Measurements from ENCODE around the gene WIF1.

WIF1 gene

GRCh38 chr12:65106948-65107347 is 14.2 kb downstream of the WIF1 start:
- Histone ChIP-seq H3K9ac (ENCODE audit: low read length) (no peak overlapping the region), H3K27ac (ENCODE audit: low read depth, low read length) (no peak overlapping the region), H3K27me3 (ENCODE audit: control insufficient read depth, insufficient read depth, low read length) (no peaks in the 10 kb centered on the region)

GRCh38 chr12:65100140-65100539 is 21.0 kb downstream of the WIF1 start:
- no peak overlapping the region for H3K9ac ChIP-seq (ENCODE audit: low read length)
- H3K4me1 ChIP-seq (ENCODE audit: control insufficient read depth, insufficient read depth, low read length) = no peaks in the 10 kb centered on the region
- no peak overlapping the region for H3K27ac ChIP-seq (ENCODE audit: low read depth, low read length)
- no peaks in the 10 kb centered on the region for H3K27me3 ChIP-seq (ENCODE audit: control insufficient read depth, insufficient read depth, low read length)
- H3K4me3 ChIP-seq (ENCODE audit: low read length) = no peak overlapping the region
- no peaks in the 10 kb centered on the region for H3K36me3 ChIP-seq (ENCODE audit: control insufficient read depth, insufficient read depth, low read length)

More at GRCh38 chr12:65106948-65107347, 14.2 kb downstream of the WIF1 start:
- no peaks in the 10 kb centered on the region for H3K36me3 ChIP-seq (ENCODE audit: control insufficient read depth, insufficient read depth, low read length)
- H3K4me3 ChIP-seq (ENCODE audit: low read length) = no peak overlapping the region
- no peaks in the 10 kb centered on the region for H3K4me1 ChIP-seq (ENCODE audit: control insufficient read depth, insufficient read depth, low read length)

- Histone ChIP-seq H3K36me3 (ENCODE audit: control insufficient read depth, insufficient read depth, low read length) (no peaks in the 10 kb centered on the region), H3K4me1 (ENCODE audit: control insufficient read depth, insufficient read depth, low read length) (no peaks in the 10 kb centered on the region), H3K9ac (ENCODE audit: low read length) (no peak overlapping the region), H3K4me3 (ENCODE audit: low read length) (no peak overlapping the region), H3K27me3 (ENCODE audit: control insufficient read depth, insufficient read depth, low read length) (no peaks in the 10 kb centered on the region), H3K27ac (ENCODE audit: low read depth, low read length) (no peak overlapping the region)
Observed at GRCh38 chr12:65099182-65099581, 21.9 kb downstream of the WIF1 start.

- H3K4me3 ChIP-seq (ENCODE audit: low read length) = no peak overlapping the region
- no peak overlapping the region for H3K27ac ChIP-seq (ENCODE audit: low read depth, low read length)
- H3K9ac ChIP-seq (ENCODE audit: low read length) = no peak overlapping the region
- no peaks in the 10 kb centered on the region for H3K27me3 ChIP-seq (ENCODE audit: control insufficient read depth, insufficient read depth, low read length)
- no peaks in the 10 kb centered on the region for H3K36me3 ChIP-seq (ENCODE audit: control insufficient read depth, insufficient read depth, low read length)
- H3K4me1 ChIP-seq (ENCODE audit: control insufficient read depth, insufficient read depth, low read length) = no peaks in the 10 kb centered on the region
Observed at GRCh38 chr12:65098364-65098763, 22.7 kb downstream of the WIF1 start.

GRCh38 chr12:65094722-65095121 is 26.4 kb downstream of the WIF1 start:
- H3K4me1 ChIP-seq (ENCODE audit: control insufficient read depth, insufficient read depth, low read length) = no peaks in the 10 kb centered on the region
- no peaks in the 10 kb centered on the region for H3K27me3 ChIP-seq (ENCODE audit: control insufficient read depth, insufficient read depth, low read length)
- H3K4me3 ChIP-seq (ENCODE audit: low read length) = no peak overlapping the region

GRCh38 chr12:65093606-65094005 is 27.5 kb downstream of the WIF1 start:
- no peaks in the 10 kb centered on the region for H3K27me3 ChIP-seq (ENCODE audit: control insufficient read depth, insufficient read depth, low read length)
- no peak overlapping the region for H3K4me3 ChIP-seq (ENCODE audit: low read length)
- H3K9ac ChIP-seq (ENCODE audit: low read length) = no peak overlapping the region
- H3K36me3 ChIP-seq (ENCODE audit: control insufficient read depth, insufficient read depth, low read length) = no peaks in the 10 kb centered on the region
- no peaks in the 10 kb centered on the region for H3K4me1 ChIP-seq (ENCODE audit: control insufficient read depth, insufficient read depth, low read length)
- no peak overlapping the region for H3K27ac ChIP-seq (ENCODE audit: low read depth, low read length)

More at GRCh38 chr12:65094722-65095121, 26.4 kb downstream of the WIF1 start:
- H3K36me3 ChIP-seq (ENCODE audit: control insufficient read depth, insufficient read depth, low read length) = no peaks in the 10 kb centered on the region
- no peak overlapping the region for H3K9ac ChIP-seq (ENCODE audit: low read length)
- H3K27ac ChIP-seq (ENCODE audit: low read depth, low read length) = no peak overlapping the region

GRCh38 chr12:65090461-65090860 is 30.6 kb downstream of the WIF1 start:
- Histone ChIP-seq H3K4me3 (ENCODE audit: low read length) (no peak overlapping the region), H3K9ac (ENCODE audit: low read length) (no peak overlapping the region), H3K27ac (ENCODE audit: low read depth, low read length) (no peak overlapping the region), H3K4me1 (ENCODE audit: control insufficient read depth, insufficient read depth, low read length) (no peaks in the 10 kb centered on the region), H3K27me3 (ENCODE audit: control insufficient read depth, insufficient read depth, low read length) (no peaks in the 10 kb centered on the region), H3K36me3 (ENCODE audit: control insufficient read depth, insufficient read depth, low read length) (no peaks in the 10 kb centered on the region)

GRCh38 chr12:65086236-65086635 is 34.9 kb downstream of the WIF1 start:
- H3K27ac ChIP-seq (ENCODE audit: low read depth, low read length) = no peak overlapping the region
- H3K36me3 ChIP-seq (ENCODE audit: control insufficient read depth, insufficient read depth, low read length) = no peaks in the 10 kb centered on the region
- H3K27me3 ChIP-seq (ENCODE audit: control insufficient read depth, insufficient read depth, low read length) = no peaks in the 10 kb centered on the region
- no peak overlapping the region for H3K4me3 ChIP-seq (ENCODE audit: low read length)
- no peak overlapping the region for H3K9ac ChIP-seq (ENCODE audit: low read length)
- H3K4me1 ChIP-seq (ENCODE audit: control insufficient read depth, insufficient read depth, low read length) = no peaks in the 10 kb centered on the region

- Histone ChIP-seq H3K36me3 (ENCODE audit: control insufficient read depth, insufficient read depth, low read length) (no peaks in the 10 kb centered on the region), H3K27me3 (ENCODE audit: control insufficient read depth, insufficient read depth, low read length) (no peaks in the 10 kb centered on the region), H3K27ac (ENCODE audit: low read depth, low read length) (no peak overlapping the region), H3K4me1 (ENCODE audit: control insufficient read depth, insufficient read depth, low read length) (no peaks in the 10 kb centered on the region), H3K9ac (ENCODE audit: low read length) (no peak overlapping the region), H3K4me3 (ENCODE audit: low read length) (no peak overlapping the region)
Observed at GRCh38 chr12:65084579-65084978, 36.5 kb downstream of the WIF1 start.

- Histone ChIP-seq H3K9ac (ENCODE audit: low read length) (no peak overlapping the region), H3K4me1 (ENCODE audit: control insufficient read depth, insufficient read depth, low read length) (no peaks in the 10 kb centered on the region), H3K27ac (ENCODE audit: low read depth, low read length) (no peak overlapping the region), H3K36me3 (ENCODE audit: control insufficient read depth, insufficient read depth, low read length) (no peaks in the 10 kb centered on the region), H3K27me3 (ENCODE audit: control insufficient read depth, insufficient read depth, low read length) (no peaks in the 10 kb centered on the region), H3K4me3 (ENCODE audit: low read length) (no peak overlapping the region)
Observed at GRCh38 chr12:65083581-65083980, 37.5 kb downstream of the WIF1 start.

- Histone ChIP-seq H3K36me3 (ENCODE audit: control insufficient read depth, insufficient read depth, low read length) (no peaks in the 10 kb centered on the region), H3K9ac (ENCODE audit: low read length) (no peak overlapping the region), H3K27ac (ENCODE audit: low read depth, low read length) (no peak overlapping the region), H3K4me3 (ENCODE audit: low read length) (no peak overlapping the region), H3K27me3 (ENCODE audit: control insufficient read depth, insufficient read depth, low read length) (no peaks in the 10 kb centered on the region), H3K4me1 (ENCODE audit: control insufficient read depth, insufficient read depth, low read length) (no peaks in the 10 kb centered on the region)
Observed at GRCh38 chr12:65082406-65082805, 38.7 kb downstream of the WIF1 start.

- H3K4me3 ChIP-seq (ENCODE audit: low read length) = no peak overlapping the region
- no peaks in the 10 kb centered on the region for H3K4me1 ChIP-seq (ENCODE audit: control insufficient read depth, insufficient read depth, low read length)
- no peak overlapping the region for H3K27ac ChIP-seq (ENCODE audit: low read depth, low read length)
- no peaks in the 10 kb centered on the region for H3K36me3 ChIP-seq (ENCODE audit: control insufficient read depth, insufficient read depth, low read length)
- no peaks in the 10 kb centered on the region for H3K27me3 ChIP-seq (ENCODE audit: control insufficient read depth, insufficient read depth, low read length)
- no peak overlapping the region for H3K9ac ChIP-seq (ENCODE audit: low read length)
Observed at GRCh38 chr12:65081496-65081895, 39.6 kb downstream of the WIF1 start.

- no peaks in the 10 kb centered on the region for H3K36me3 ChIP-seq (ENCODE audit: control insufficient read depth, insufficient read depth, low read length)
- H3K9ac ChIP-seq (ENCODE audit: low read length) = no peak overlapping the region
- H3K4me3 ChIP-seq (ENCODE audit: low read length) = no peak overlapping the region
- H3K27ac ChIP-seq (ENCODE audit: low read depth, low read length) = no peak overlapping the region
- no peaks in the 10 kb centered on the region for H3K4me1 ChIP-seq (ENCODE audit: control insufficient read depth, insufficient read depth, low read length)
- no peaks in the 10 kb centered on the region for H3K27me3 ChIP-seq (ENCODE audit: control insufficient read depth, insufficient read depth, low read length)
Observed at GRCh38 chr12:65074932-65075331, 46.2 kb downstream of the WIF1 start.
